ENCODE results near the gene DAAM2.

Gene DAAM2

DNA sequence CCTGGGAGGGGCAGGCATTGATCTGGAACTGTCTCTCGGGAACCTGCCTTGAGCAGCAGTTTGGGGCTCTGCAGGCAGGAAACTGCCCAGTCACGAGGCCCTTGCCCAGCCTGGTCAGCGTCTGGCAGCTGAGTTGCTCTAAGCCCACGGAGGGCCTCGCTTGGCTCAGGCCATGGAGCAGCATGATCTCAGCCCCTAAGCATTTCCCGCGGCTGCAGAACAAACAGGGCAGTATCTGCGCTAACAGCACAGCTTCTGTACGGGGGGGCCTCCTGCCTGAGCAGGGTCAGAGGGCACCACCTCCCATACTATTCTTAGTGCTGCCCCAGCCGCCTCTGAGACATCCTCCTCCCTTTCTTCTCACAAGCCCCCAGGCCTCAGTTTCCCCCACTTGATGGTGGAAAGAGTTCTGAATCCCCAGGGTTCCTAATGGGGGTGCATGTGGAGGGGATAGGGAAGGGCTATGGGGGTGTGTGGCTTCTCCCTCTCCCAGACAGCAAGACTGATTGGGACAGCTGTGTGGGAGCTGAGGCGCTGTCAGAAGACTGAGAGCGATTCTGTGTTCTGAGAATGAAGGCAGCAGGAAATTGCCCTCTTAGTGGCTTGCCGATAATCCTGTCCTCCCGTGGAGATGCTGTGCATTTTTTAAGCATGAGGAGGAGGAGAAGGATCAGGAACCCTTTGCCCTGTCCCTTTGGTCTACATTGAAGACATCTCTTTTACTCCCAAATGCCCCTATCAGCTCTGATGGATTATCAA is 95.7 kb downstream of the DAAM2 start:
- peak; percentile 92 for DNase-seq (ENCODE audit: low read depth)

DNA sequence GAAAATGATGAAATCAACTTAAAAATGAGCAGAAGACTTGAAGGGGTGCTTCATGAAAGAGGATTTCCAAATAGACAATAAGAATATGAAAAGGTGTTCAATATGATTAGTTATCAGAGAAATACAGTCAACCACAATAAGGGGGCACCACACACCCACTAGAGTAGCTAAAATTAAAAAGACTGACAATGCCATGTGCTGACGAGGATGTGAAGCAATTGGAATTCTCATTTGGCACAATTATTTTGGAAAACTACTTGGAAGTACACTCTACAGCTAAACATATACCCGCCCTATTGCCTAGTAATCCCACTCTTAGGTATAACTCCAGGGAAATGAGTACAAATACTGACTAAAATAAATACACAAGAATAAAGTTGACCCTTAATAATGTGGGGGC is 97.1 kb downstream of the DAAM2 start:
- no peak for DNase-seq (ENCODE audit: low read depth)

DNA sequence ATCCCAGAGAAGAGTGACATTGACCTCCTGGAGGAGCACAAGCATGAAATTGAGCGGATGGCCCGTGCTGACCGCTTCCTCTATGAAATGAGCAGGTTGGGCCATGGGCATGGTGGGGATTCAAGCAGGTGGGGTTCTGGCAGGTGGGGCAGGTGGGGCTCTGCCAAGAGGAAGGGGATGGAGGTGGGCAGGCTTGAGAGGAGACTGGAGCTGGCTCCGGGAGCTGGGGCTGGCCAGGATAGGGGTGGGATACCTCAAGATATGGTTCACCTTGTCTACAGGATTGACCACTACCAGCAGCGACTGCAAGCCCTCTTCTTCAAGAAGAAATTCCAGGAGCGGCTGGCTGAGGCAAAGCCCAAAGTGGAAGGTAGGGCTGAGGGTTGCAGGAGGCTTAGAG is 99.2 kb downstream of the DAAM2 start:
- DNase-seq (ENCODE audit: low read depth): no peak

DNA sequence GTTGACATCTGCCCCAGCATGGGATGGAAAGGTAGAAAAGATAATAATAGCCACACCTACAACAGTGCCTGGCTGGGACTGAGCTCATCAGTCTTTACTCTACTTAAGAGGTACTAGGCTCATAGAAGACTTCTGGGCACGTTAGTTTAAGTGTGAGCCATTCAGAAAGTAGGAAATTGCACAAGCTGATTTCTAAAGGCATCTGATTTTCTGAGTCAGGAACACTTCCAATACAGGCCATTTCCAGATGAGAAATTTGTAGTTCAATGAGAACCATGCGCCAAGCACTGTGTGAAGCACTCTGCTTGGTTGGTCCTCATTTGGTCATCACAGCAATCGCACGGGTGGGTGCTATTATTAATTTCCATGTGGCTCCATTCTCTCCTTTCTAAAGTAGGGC is 99.8 kb downstream of the DAAM2 start:
- DNase-seq (ENCODE audit: low read depth): no peak

DNA sequence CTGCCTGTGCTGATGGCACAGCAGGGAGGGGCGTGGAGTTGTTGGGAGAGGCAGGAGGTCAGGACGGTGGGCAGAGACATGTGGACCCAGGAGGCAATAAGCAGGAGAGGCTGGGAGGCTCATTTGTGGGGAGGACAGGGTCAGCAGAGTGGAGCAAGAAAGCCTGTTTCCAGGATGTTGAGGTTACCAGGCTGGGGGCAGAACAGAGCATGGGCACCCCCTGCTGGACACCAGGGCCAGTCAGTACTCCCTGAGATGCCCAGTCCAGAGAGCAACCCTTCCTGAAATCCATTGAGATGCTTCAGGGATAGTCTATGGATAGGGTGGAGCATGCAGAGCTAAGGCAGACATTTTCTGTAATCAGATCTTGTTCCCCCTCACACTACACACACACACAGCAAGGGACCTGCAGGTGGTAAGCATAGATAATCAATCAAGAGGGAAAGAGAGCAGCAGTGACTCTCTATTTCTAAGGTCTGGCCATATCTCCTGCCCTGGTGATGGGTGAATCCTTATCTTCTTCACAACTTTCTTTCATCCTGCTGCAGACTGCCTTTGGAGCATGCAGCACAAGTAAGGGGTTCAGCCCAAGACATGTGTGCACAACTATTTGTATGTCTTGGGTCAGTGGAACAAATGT is 100.4 kb downstream of the DAAM2 start:
- DNase-seq (ENCODE audit: low read depth): peak; percentile 55

DNA sequence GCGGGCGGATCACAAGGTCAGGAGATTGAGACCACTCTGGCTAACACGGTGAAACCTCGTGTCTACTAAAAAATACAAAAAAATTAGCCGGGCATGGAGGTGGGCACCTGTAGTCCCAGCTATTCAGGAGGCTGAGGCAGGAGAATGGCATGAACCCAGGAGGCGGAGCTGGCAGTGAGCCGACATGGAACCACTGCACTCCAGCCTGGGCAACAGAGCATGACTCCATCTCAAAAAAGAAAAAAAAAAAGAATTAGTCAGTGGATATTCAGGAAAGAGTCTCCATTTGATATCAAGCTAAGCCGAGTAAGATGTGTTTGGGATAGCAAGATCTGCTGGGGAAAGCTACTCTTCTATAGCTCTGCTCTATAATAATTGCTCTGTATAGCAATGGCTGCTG is 101.1 kb downstream of the DAAM2 start:
- DNase-seq (ENCODE audit: low read depth): no peak

DNA sequence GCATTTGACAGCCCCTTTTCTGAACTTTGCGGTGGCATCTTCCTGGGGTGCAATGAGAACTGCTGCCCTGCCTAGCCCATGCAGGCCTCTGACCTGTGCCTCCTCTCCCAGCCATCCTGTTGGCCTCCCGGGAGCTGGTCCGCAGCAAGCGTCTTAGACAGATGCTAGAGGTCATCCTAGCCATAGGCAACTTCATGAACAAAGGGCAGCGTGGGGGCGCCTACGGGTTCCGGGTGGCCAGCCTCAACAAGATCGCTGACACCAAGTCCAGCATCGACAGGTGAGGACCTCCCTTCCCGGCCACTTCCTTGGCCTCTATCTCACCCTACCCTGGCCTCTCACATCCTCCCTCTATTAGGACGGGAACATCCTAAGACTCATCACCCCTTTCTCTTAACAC is 104.5 kb downstream of the DAAM2 start:
- no peak for DNase-seq (ENCODE audit: low read depth)

DNA sequence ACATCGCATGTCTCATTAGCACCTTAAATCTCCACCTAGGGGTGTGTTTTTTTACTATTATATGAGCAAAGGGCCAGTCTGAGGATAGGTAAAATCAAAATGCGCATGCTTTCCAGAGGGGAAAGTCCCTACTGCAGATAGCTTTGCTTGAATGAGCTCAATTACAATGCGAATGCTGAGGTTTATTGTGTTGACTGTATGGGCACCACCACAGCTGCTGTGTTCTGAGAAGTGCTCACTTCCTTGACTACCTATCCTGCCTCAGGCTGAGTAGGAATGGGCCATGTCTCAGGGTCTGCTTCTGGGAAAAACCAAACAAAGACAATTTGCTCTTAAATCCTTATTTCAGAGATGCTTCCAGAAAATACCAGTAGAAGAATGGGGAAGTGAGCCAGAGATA is 105.5 kb downstream of the DAAM2 start:
- DNase-seq (ENCODE audit: low read depth): no peak

DNA sequence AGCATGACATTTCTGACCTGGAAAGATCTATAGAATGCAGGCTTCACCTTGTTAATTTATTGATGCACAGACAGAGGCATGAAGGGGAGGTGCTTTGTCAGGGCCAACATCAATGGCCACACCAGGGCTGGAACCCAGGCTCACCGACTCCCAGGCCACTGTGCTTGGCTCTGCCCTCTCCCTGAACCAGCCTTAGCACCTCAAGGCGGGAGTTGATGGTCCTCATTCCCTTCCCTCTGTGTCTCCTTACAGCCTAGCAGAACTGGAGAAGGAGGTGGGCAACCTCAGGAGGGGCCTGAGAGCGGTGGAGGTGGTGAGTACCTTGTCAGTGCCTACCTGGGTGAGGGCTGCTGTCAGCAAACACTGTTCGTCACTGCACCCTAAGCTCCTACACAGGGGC is 106.4 kb downstream of the DAAM2 start:
- no peak for DNase-seq (ENCODE audit: low read depth)

DNA sequence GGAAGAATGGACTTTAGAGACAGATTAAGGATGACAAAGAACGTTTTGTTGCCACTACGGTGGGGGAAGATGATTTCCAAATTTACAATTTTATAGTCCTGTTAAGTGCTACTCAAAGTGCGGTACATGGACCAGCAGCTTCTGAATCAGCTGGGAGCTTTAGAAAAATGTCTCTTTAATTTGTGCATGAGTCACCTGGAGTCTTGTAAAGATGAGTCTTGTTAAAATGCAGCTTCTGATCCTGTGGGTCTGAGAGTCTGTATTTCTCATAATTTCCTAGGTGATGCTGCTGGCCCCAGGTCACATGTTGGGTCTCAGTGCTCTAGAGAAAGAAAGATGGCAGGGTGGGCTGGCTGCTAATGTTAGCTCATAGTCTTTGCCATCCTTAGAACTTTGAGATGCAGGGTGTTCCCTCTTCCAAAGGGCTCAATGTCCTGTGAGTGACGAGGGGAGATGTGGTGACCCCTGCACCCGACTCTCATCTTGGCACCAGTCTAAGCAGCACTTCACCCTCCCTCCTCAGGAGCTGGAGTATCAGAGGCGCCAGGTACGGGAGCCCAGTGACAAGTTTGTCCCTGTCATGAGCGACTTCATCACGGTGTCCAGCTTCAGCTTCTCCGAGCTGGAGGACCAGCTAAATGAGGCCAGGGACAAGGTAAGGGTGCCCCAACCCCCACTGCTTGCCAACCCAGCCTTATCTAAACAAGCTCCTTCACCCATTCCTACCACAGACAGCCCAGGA is 107.5 kb downstream of the DAAM2 start:
- no peak for DNase-seq (ENCODE audit: low read depth)

DNA sequence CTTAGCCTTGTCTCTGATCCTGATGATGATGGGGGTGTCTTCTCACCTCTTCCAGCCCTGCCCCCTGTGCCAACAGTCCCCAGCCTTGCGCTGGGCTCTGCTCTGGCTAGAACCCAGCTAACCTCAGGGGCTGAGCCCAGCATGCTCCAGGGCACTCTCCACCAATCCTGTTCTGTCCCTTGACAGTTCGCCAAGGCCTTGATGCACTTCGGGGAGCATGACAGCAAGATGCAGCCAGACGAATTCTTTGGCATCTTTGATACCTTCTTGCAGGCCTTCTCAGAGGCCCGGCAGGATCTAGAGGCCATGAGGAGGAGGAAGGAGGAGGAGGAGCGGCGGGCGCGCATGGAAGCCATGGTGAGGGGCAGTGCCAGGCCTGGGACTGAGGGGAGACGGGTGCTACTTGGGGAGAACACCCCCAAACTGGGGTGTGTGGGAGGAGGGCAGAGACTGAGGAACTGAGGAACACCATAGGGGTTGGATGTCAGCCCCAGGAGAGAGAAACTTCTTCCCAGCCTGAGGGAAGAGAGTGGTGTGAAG is 109.0 kb downstream of the DAAM2 start:
- DNase-seq (ENCODE audit: low read depth): no peak

DNA sequence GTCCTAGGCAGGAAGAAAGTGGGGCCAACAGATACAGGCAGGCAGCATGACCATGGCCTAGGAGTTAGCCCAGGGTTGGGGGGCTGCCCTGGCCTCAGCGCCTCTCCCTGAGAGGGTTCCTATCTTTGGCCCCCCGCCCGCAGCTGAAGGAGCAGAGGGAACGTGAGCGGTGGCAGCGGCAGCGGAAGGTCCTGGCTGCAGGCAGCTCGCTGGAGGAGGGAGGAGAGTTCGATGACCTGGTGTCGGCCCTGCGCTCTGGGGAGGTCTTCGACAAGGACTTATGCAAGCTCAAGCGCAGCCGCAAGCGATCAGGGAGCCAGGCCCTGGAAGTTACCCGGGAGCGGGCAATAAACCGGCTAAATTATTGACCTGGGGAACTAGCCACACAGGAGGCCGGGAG is 109.5 kb downstream of the DAAM2 start:
- DNase-seq (ENCODE audit: low read depth): no peak

DNA sequence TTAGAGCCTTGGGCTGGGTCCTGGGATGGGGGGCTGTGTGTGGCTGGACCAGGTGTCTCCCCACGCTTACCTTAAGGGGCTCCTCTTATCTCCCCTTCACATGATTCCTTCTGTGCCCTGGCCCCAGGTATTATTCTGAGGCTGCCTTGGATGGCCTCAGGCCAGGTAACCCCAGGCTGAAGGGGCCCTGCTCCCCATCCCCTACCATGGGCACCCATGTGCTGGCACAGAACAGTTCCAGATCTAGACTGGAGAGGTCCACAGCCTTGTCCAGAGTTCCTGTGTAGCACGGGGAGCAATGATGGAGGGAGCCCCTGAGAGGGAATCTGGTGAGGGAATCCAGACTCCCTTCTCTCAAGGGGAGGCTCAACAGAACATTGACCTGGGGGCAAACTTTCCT is 110.0 kb downstream of the DAAM2 start:
- no peak for DNase-seq (ENCODE audit: low read depth)

DNA sequence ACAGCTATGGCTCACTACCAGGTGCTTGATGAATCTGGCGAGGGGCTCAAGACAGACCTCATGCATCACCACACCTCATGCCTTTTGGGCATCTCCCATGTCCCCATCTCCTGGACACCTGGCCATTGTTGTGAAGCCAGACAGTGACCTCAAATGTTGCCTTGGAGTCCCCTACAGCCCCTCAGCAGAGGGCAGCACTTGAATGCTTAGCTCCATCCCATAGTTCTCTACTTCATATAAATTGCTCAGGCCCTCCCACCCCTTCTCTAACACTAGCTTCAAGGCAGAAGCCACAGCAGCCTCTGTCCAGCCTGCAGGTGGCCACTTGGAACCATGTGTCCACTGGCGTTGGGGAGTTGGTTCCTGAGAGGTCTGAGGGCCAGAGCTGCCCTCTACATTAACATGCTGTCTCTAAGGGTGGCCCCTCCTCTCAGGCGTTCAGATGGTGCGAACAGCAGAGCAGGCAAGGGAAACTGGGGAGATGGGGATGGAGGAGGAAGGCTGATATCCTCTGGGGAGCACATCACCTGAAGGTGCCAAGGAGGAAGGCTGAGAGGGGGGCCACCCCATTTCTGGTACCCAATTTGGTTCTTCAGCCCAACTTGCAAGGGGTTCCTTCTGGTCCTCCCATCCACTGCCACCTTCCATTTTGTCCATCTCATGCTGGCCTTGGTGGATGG is 110.8 kb downstream of the DAAM2 start:
- no peak for DNase-seq (ENCODE audit: low read depth)

DNA sequence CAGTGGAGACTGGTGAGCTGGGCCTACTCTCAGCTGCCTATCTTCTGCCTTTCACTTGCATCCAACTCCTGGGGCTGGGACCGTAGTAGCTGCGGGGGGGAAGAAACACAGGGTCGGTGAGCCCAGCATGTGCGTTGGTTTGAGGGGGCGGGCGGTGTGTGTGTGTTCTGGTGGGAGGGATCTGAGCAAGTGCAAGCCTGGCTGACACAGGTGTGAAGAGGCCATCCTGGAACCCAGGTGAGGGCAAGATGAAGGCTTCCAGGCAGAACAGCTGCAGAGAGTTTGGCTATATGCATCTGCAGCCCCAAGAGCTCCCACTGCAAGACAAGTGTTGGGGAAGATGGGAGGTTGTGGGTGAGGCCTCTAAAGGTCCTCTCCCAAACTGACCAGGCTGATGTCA is 111.5 kb downstream of the DAAM2 start:
- no peak for DNase-seq (ENCODE audit: low read depth)

DNA sequence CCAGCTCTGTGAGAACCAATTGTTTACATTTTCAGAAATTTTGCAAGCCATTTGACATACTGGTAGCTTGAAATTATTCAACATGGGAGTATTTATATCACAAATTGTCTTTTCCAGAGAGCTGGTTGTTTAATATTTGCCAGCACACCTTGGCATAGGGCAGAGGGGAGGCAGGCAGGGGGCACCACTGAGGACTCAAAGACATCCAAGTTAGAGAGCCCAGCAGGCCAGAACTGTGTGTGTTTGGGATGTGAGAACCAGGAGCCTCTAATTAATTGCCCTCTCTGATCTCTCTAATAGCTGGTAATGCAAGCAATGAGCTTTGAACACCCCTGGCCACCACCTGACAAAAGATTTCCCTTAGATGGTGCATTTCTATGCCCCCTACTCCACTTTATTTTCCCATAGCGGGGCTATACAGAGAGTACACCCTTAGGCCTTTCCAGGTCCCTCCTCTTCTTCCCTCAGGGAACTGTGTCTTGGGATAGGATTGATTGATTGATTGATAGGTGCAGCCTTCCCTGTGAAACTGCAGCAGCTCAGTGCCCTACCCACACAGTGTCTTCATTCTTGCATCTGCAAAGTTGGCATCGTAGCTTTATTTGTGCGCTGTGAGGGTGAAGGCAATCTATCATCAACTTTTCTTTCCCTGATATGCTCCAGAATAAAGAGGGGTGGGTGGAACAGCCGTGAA is 112.9 kb downstream of the DAAM2 start:
- DNase-seq (ENCODE audit: low read depth): no peak

DNA sequence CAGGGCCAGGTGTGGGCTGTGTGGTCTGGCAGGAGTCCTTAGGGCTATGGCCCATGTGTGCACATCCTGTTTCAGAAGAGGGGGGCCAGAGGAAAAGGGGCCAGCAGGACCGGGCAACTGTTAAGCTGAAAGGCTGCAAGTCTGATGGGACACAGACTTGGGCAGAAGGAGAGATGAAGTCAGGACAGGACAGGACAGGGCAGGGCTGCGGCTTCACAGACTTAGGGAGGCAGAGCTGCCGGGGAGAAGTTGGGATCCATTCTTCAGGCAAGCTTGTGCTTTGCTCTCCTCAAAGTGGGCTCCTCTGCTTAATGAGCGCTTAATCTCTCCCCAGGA is 113.4 kb downstream of the DAAM2 start:
- no peak for DNase-seq (ENCODE audit: low read depth)

DNA sequence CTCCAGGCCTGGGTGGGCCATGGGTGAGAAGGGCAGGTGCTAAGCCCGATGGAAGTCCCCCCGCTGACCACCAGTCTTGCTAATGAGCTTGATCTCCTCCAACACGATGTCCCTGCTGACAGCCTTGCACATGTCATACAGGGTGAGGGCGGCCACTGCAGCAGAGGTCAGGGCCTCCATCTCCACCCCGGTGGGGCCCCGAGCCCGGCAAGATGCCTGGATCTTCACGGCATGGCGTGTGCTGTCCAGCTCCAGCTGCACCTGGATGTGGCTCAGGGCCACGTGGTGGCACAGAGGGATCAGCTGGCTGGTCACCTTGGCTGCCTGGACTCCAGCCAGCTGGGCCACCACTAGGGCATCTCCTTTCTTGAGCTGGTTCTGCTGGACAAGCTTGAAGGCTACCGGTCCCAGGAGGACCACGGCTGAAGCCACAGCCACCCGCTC is 114.2 kb downstream of the DAAM2 start:
- DNase-seq (ENCODE audit: low read depth): no peak

DNA sequence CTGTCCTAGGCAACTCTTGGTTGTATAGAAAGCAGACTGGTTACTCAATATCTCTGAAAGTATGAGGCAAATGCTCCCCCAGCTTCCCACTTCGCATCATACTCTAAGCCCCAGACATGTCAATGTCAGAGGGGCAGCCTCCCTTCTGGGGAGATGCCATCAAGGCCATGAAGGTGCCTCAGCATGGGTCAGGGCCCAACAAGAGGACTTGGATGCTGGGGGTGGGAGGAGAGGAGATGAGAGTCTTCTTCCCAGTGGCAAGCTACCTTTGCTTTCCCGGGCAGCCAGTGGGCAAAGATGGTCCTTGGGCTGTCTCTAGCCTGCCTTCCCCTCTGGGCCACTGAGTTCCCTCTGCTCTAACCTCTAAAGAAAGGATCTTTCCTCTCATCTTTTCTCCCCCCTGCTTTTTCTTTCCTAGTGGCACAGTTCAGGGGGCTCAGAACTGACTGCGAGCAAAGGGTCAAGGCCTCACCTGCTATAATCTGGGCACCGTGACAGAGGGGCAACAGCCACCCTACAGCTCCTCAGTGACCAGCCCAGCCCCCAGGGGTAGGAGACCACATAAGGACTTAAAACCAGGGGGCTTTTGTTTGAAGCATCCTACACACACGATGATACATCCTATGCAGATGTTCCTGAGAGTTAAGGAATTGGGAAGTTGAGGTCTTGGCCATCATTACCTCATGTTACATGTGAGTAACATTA is 115.8 kb downstream of the DAAM2 start:
- DNase-seq (ENCODE audit: low read depth): no peak

DNA sequence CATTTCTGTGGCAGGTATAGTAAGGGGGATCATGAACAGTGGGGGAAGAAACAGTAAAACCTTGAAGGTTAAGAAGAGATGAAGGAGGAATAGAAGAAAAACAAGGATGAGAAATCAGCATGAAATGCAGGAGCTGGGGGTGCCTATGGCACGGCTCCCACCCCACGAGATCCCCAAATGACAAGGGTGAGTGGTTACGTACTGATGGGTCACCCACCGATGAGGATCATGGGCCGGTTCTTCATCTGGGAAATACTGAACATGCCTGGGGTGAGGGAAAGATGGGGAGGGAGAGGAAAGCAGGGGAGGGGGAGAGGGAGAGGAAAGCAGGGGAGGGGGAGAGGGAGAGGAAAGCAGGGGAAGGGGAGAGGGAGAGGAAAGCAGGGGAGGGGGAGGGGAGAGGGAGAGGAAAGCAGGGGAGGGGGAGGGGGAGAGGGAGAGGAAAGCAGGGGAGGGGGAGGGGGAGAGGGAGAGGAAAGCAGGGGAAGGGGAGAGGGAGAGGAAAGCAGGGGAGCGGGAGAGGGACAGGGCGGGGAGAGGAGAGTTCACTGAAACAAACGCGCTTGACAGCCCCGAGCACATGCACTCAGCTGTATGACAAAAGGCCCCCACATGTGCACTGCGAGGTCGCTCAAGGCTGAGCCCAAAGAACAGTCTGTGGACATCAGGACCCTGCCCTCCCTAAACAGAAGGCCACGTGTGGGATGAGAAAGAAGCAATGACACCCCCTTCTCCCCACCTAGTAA is 116.8 kb downstream of the DAAM2 start:
- no peak for DNase-seq (ENCODE audit: low read depth)

DNA sequence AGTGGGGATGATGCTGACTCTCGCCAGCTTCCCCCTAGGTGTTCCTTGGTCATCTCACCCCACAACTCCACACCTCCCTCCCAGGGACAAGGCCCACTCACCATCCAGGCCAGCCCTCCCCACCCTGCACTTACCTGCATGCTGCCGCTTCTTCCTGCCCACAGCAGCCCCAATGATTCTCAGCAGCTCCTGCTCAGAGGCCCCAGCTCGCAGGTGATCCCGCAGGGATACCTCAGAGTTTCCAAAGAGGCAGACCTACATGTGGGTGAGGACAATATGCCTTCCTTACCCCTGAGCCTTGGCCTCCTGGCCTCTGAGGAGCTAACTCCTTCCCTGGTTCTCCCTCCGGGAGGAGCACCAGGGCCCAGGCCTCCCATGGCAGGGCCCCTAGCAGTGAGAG is 117.5 kb downstream of the DAAM2 start:
- DNase-seq (ENCODE audit: low read depth): no peak
